H1 (cell line): Measurements from ENCODE around the gene MYOT. TPM values are rescaled to one million over a fixed set of nuclear protein-coding genes. Genes with fewer than 3 reads are reported as not detected.

Source experiments
- CTCF ChIA-PET: fragments of 300-600 bp; sonication (Branson Sonifier 250); formaldehyde crosslinking; loops from one replicate; lab custom pipeline; 2021; ENCODE audit not compliant: partially characterized antibody; lab: Charles Lee
- POLR2A ChIA-PET: fragments of 300-600 bp; sonication (Branson Sonifier 250); formaldehyde crosslinking; loops from one replicate; lab custom pipeline; 2021; ENCODE audit warnings: inconsistent platforms; ENCODE audit not compliant: partially characterized antibody; lab: Charles Lee
- DNase-seq, 2 experiments: peaks; one replicate each; pipeline versions ENCODE4 v3.0.0 to v3.0.0-alpha.2; 2010 to 2022; ENCODE audit warnings: low spot score in 2 of 2, low read depth in 1 of 2, mixed read lengths in 1 of 2
- FAIRE-seq: peaks from 2 replicates; lab custom pipeline; 2011; peaks lifted over from hg19 to GRCh38; lab: Jason Lieb, UNC
- H2AFZ ChIP-seq: 2 replicates; pipeline ENCODE4 v1.8.1; 2012; ENCODE audit warnings: low read length, inconsistent platforms
- H2AK5ac ChIP-seq: 2 replicates; pipeline ENCODE4 v1.6.1; 2013; ENCODE audit warnings: low read depth, low read length
- H2BK120ac ChIP-seq: replicated peaks from 2 replicates; pipeline ENCODE3; 2013; ENCODE audit warnings: low read depth, low read length, inconsistent platforms
- H2BK12ac ChIP-seq: 2 replicates; pipeline ENCODE4 v1.6.1; 2013; ENCODE audit warnings: low read depth, low read length
- H2BK15ac ChIP-seq: 2 replicates; pipeline ENCODE4 v1.6.1; 2013; ENCODE audit warnings: low read length
- H2BK20ac ChIP-seq: 2 replicates; pipeline ENCODE4 v1.6.1; 2013; ENCODE audit warnings: low read length
- H2BK5ac ChIP-seq: 2 replicates; pipeline ENCODE4 v1.6.1; 2013; ENCODE audit warnings: low read depth, low read length
- H3K14ac ChIP-seq: 2 replicates; pipeline ENCODE4 v1.6.1; 2013; ENCODE audit warnings: inconsistent platforms; ENCODE audit not compliant: insufficient read length
- H3K18ac ChIP-seq: 2 replicates; pipeline ENCODE4 v1.6.1; 2013; ENCODE audit warnings: low read length; ENCODE audit errors: extremely low read depth
- H3K23ac ChIP-seq: 2 replicates; pipeline ENCODE4 v1.6.1; 2013; ENCODE audit warnings: inconsistent platforms; ENCODE audit not compliant: insufficient read length
- H3K23me2 ChIP-seq: 2 replicates; pipeline ENCODE4 v1.6.1; 2013; ENCODE audit warnings: low read depth, low read length
- H3K27ac ChIP-seq: 2 replicates; pipeline ENCODE4 v1.6.1; 2011; ENCODE audit warnings: low read depth, low read length, inconsistent platforms
- H3K27me3 ChIP-seq, 4 experiments: replicated peaks in 1 of 4; 1 replicate in 1 of 4; 2 replicates in 3 of 4; pipeline versions ENCODE4 v1.6.1 to v1.8.1; 2011 to 2013; ENCODE audit warnings: low read length in 3 of 4, mild to moderate bottlenecking in 3 of 4, inconsistent platforms in 2 of 4, mixed read lengths in 2 of 4, moderate library complexity in 1 of 4; ENCODE audit not compliant: control insufficient read depth in 3 of 4, insufficient read depth in 3 of 4; ENCODE audit errors: extremely low read depth in 1 of 4
- H3K36me3 ChIP-seq, 4 experiments: 2 replicates each; pipeline versions ENCODE4 v1.6.1 to v1.8.1; 2011 to 2013; ENCODE audit warnings: mild to moderate bottlenecking in 4 of 4, low read length in 3 of 4, moderate library complexity in 2 of 4, control low read depth in 1 of 4, inconsistent platforms in 1 of 4; ENCODE audit not compliant: insufficient read depth in 4 of 4, control insufficient read depth in 2 of 4
- H3K4ac ChIP-seq: replicated peaks from 2 replicates; pipeline ENCODE3; 2013; ENCODE audit warnings: low read length, low read depth, mixed read lengths, inconsistent platforms; ENCODE audit not compliant: insufficient read length
- H3K4me1 ChIP-seq, 4 experiments: replicated peaks in 1 of 4; 1 replicate in 1 of 4; 2 replicates in 3 of 4; pipeline versions ENCODE4 v1.6.1 to v1.8.1; 2011 to 2013; ENCODE audit warnings: low read length in 3 of 4, inconsistent platforms in 2 of 4, mixed read lengths in 1 of 4; ENCODE audit not compliant: insufficient read depth in 4 of 4, control insufficient read depth in 3 of 4
- H3K4me2 ChIP-seq, 2 experiments: 2 replicates each; pipeline versions ENCODE4 v1.6.1 to v1.8.1; 2011 to 2013; ENCODE audit warnings: low read depth in 2 of 2, low read length in 2 of 2, control low read depth in 1 of 2, inconsistent platforms in 1 of 2, mild to moderate bottlenecking in 1 of 2; ENCODE audit not compliant: insufficient read depth in 1 of 2
- H3K4me3 ChIP-seq, 4 experiments: fragments of 200-600, 300-600 bp in 1 of 4; sonication (generic), shearing (Covaris generic), sonication (Bioruptor Twin) in 1 of 4; 2 replicates each; pipeline versions ENCODE4 v1.5.1 to v1.8.1; 2011 to 2016; ENCODE audit warnings: low read length in 4 of 4, low read depth in 3 of 4, control low read depth in 2 of 4, inconsistent platforms in 2 of 4, mild to moderate bottlenecking in 2 of 4, mixed read lengths in 1 of 4, moderate library complexity in 1 of 4; ENCODE audit not compliant: insufficient read depth in 2 of 4; ENCODE audit errors: extremely low read depth in 1 of 4
- H3K56ac ChIP-seq: replicated peaks from 2 replicates; pipeline ENCODE3; 2013; ENCODE audit warnings: low read depth, mild to moderate bottlenecking, mixed read lengths, low read length, inconsistent platforms; ENCODE audit not compliant: insufficient read length
- H3K79me1 ChIP-seq: 2 replicates; pipeline ENCODE4 v1.6.1; 2013; ENCODE audit warnings: low read depth, low read length, control low read depth
- H3K79me2 ChIP-seq, 2 experiments: 2 replicates each; pipeline versions ENCODE4 v1.6.1 to v1.8.1; 2012 to 2013; ENCODE audit warnings: low read length in 2 of 2, mild to moderate bottlenecking in 2 of 2, inconsistent platforms in 1 of 2; ENCODE audit not compliant: insufficient read depth in 2 of 2, control insufficient read depth in 1 of 2
- H3K9ac ChIP-seq, 4 experiments: replicated peaks in 1 of 4; 1 replicate in 1 of 4; 2 replicates in 3 of 4; pipeline versions ENCODE4 v1.6.1 to v1.8.1; 2011 to 2013; ENCODE audit warnings: low read depth in 3 of 4, low read length in 3 of 4, control low read depth in 2 of 4, mild to moderate bottlenecking in 2 of 4, moderate library complexity in 2 of 4, inconsistent platforms in 1 of 4; ENCODE audit errors: extremely low read depth in 1 of 4
- H3K9me3 ChIP-seq, 2 experiments: 2 replicates each; pipeline versions ENCODE4 v1.6.1 to v1.8.1; 2012 to 2013; ENCODE audit warnings: mild to moderate bottlenecking in 2 of 2, moderate library complexity in 2 of 2, control low read depth in 1 of 2, inconsistent platforms in 1 of 2, low read depth in 1 of 2, low read length in 1 of 2, mixed read lengths in 1 of 2; ENCODE audit not compliant: insufficient read depth in 2 of 2
- H4K20me1 ChIP-seq, 2 experiments: replicated peaks in 1 of 2; 2 replicates each; pipeline versions ENCODE3 to v1.8.1; 2011 to 2013; ENCODE audit warnings: inconsistent platforms in 2 of 2, low read length in 2 of 2, mild to moderate bottlenecking in 1 of 2; ENCODE audit not compliant: insufficient read depth in 2 of 2, control insufficient read depth in 1 of 2
- H4K5ac ChIP-seq: 2 replicates; pipeline ENCODE4 v1.6.1; 2013; ENCODE audit warnings: low read length, low read depth, mixed read lengths, inconsistent platforms; ENCODE audit not compliant: insufficient read length
- H4K8ac ChIP-seq: 2 replicates; pipeline ENCODE4 v1.8.0; 2013; ENCODE audit warnings: mild to moderate bottlenecking, moderate library complexity, low read length, inconsistent platforms; ENCODE audit not compliant: insufficient read depth; ENCODE audit errors: extremely low read depth
- H4K91ac ChIP-seq: replicated peaks from 2 replicates; pipeline ENCODE3; 2013; ENCODE audit warnings: low read length, mixed read lengths, inconsistent platforms; ENCODE audit not compliant: insufficient read length
- ASH2L ChIP-seq: fragments of 200-600, 300-600 bp; sonication (generic); IDR thresholded peaks from one replicate; pipeline ENCODE4 v1.7.1; 2017; ENCODE audit warnings: low read length
- CBX8 ChIP-seq: fragments of 300-800, 300-1000 bp; sonication (generic); IDR thresholded peaks from 2 replicates; pipeline ENCODE4 v1.7.1; 2016; ENCODE audit warnings: low read depth, low read length, borderline replicate concordance
- CREB1 ChIP-seq: IDR thresholded peaks from 2 replicates; pipeline ENCODE4 v1.6.1; 2012; ENCODE audit warnings: inconsistent platforms
- GABPA ChIP-seq: IDR thresholded peaks from 2 replicates; pipeline ENCODE4 v1.6.1; 2011; ENCODE audit warnings: mild to moderate bottlenecking, low read length, moderate library complexity, borderline replicate concordance; ENCODE audit not compliant: insufficient read depth
- KDM1A ChIP-seq: fragments of 200-600, 300-600 bp; sonication (generic); IDR thresholded peaks from 2 replicates; pipeline ENCODE4 v1.7.1; 2016; ENCODE audit warnings: mild to moderate bottlenecking, low read length, borderline replicate concordance
- RAD21 ChIP-seq, 2 experiments: IDR thresholded peaks in 1 of 2; conservative IDR thresholded peaks in 1 of 2; 2 replicates each; pipeline ENCODE4 v1.6.1; 2011; ENCODE audit warnings: low read depth in 2 of 2, low read length in 2 of 2, improper control_type of control experiment in 1 of 2, inconsistent platforms in 1 of 2, mild to moderate bottlenecking in 1 of 2, moderate library complexity in 1 of 2
- RXRA ChIP-seq: IDR thresholded peaks from 2 replicates; pipeline ENCODE4 v1.6.1; 2011; ENCODE audit warnings: low read depth, mild to moderate bottlenecking, low read length, moderate library complexity; ENCODE audit not compliant: insufficient read depth
- SIRT6 ChIP-seq: IDR thresholded peaks from one replicate; pipeline ENCODE4 v1.7.1; 2012; ENCODE audit warnings: low read length, inconsistent platforms
- SP2 ChIP-seq: IDR thresholded peaks from 2 replicates; pipeline ENCODE4 v1.6.1; 2012; ENCODE audit warnings: mild to moderate bottlenecking, low read length, inconsistent platforms
- SRF ChIP-seq: IDR thresholded peaks from 2 replicates; pipeline ENCODE4 v1.6.1; 2011; ENCODE audit warnings: mild to moderate bottlenecking, low read depth, low read length, moderate library complexity
- TBP ChIP-seq: IDR thresholded peaks from 2 replicates; pipeline ENCODE4 v1.6.1; 2011; ENCODE audit warnings: low read depth, low read length, improper control_type of control experiment
- TCF12 ChIP-seq: IDR thresholded peaks from 2 replicates; pipeline ENCODE4 v1.6.1; 2011; ENCODE audit warnings: low read depth, mild to moderate bottlenecking, low read length
- TEAD4 ChIP-seq: IDR thresholded peaks from 2 replicates; pipeline ENCODE4 v1.6.1; 2012; ENCODE audit warnings: low read depth, low read length, inconsistent platforms, mixed read lengths
- WGBS, 2 experiments: shearing (Covaris generic) in 1 of 2; methylation state at CpG; one replicate each; pipeline versions ENCODE4 v1.1.6 to v1.1.7; 2013 to 2015; ENCODE audit warnings: low lambda C conversion rate in 2 of 2, mixed read lengths in 2 of 2, inconsistent platforms in 1 of 2, low coverage in 1 of 2, missing lambda C conversion rate in 1 of 2; ENCODE audit not compliant: insufficient replicate concordance in 2 of 2, insufficient coverage in 1 of 2, insufficient read length in 1 of 2; ENCODE audit errors: extremely low coverage in 1 of 2, missing lambda C conversion rate in 1 of 2; 5-methylcytosine and 5-hydroxymethylcytosine counted together
- polyA plus RNA-seq, 7 experiments: library from polyadenylated mRNA; depleted of rRNA in 3 of 7; stranded (reverse) in 5 of 7; unstranded in 2 of 7; fragments of >200 nt in 5 of 7; fragments of 200-250 nt in 2 of 7; gene quantifications; 1 replicate in 5 of 7; 2 replicates in 1 of 7; 4 replicates in 1 of 7; pipeline versions ENCODE4 v1.2.1 to v1.2.3, GENCODE V29; 2011 to 2013; ENCODE audit warnings: missing spikeins in 2 of 7, mixed read lengths in 2 of 7
- total RNA-seq: library from RNA; stranded (reverse); fragmentation: NEBNext Ultra II Directional; extraction: Animal tissue kit (Norgen Biotek cat#: 25700); gene quantifications from 2 replicates; pipeline ENCODE4 v1.2.1, GENCODE V29; 2021
- TF ChIP-seq, protein P1 (sequence below): IDR thresholded peaks from 2 replicates; pipeline ENCODE4 v1.6.1; 2012; ENCODE audit warnings: inconsistent platforms
- TF ChIP-seq, protein P2 (sequence below): IDR thresholded peaks from 2 replicates; pipeline ENCODE4 v1.6.1; 2012; ENCODE audit warnings: inconsistent platforms

Gene MYOT
- total and polyA plus RNA-seq, 2 of the 8 experiments (the other 6 are each of a cell fraction or from before 2014, with no cell fraction given) = not detected

DNA sequence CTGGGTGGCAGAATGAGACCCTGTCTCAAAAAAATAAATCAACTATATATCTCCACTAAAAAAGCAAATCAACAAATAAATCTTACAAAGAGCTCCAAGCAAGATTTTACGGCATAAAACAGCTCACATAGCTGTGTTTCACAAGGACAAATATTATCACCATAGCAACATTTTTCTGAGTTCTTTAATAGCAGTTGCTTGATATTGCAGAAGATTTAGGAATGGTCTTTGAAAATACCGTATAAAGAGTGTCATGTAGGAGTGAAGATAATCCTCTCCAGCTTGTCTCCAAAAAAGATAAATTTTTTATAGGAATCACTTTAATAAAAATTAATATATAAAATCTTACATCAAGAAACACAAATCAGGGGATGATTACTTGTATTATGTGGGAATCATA is 36.6 kb upstream of the MYOT start:
- H3K23ac ChIP-seq = no peak overlapping the region
- no peaks in the 10 kb centered on the region for H3K23me2 ChIP-seq
- no peak overlapping the region for H2BK12ac ChIP-seq
- no peak overlapping the region for H3K27ac ChIP-seq
- H3K18ac ChIP-seq = no peak overlapping the region
- no peaks in the 10 kb centered on the region for H3K9me3 ChIP-seq
- no peaks in the 10 kb centered on the region for H3K27me3 ChIP-seq
- FAIRE-seq (no peak), DNase-seq (no peak)
- no peak overlapping the region for H3K56ac ChIP-seq
- H3K4me2 ChIP-seq = no peak overlapping the region
- H4K8ac ChIP-seq = no peak overlapping the region
- no peaks in the 10 kb centered on the region for H3K79me2 ChIP-seq
- CTCF ChIA-PET = no interaction called here
- H4K20me1 ChIP-seq = no peaks in the 10 kb centered on the region
- POLR2A ChIA-PET = no interaction called here
- H2BK15ac ChIP-seq = no peak overlapping the region
- no peak overlapping the region for H4K5ac ChIP-seq
- H3K4ac ChIP-seq = no peak overlapping the region
- no peak overlapping the region for H4K91ac ChIP-seq
- no peaks in the 10 kb centered on the region for H3K36me3 ChIP-seq
- H2BK5ac ChIP-seq = no peak overlapping the region
- H2AFZ ChIP-seq = no peak overlapping the region
- no peak overlapping the region for H3K4me3 ChIP-seq
- no peak overlapping the region for H2BK20ac ChIP-seq
- no peaks in the 10 kb centered on the region for H3K79me1 ChIP-seq
- WGBS, 2 experiments = 91% methylated on average over 2 of the region's 2 CpGs; no CpG with 5 or more reads in 1 of the 2 experiments
- no peak overlapping the region for H3K14ac ChIP-seq
- no peak overlapping the region for H3K9ac ChIP-seq
- H2BK120ac ChIP-seq = no peak overlapping the region
- H3K4me1 ChIP-seq = peaks cover 0 to 10% (median 6%) of the 10 kb centered on the region in 4 experiments; a peak in 3 of 7 replicates
- H2AK5ac ChIP-seq = no peak overlapping the region
- TF ChIP-seq CREB1 (no peak), ASH2L (no peak), SRF (no peak), TCF12 (no peak), RAD21 (IDR thresholded peaks at IDR 0.05 in 1 of 2, conservative IDR thresholded peaks at IDR 0.05 in 1 of 2; ENCODE audit: low read depth in 2 of 2, low read length in 2 of 2) (no peak), TBP (no peak), RXRA (no peak), CBX8 (no peak), TEAD4 (no peak), KDM1A (no peak), SP2 (no peak), GABPA (no peak), SIRT6 (no peak)
- TF ChIP-seq, protein P1, sequence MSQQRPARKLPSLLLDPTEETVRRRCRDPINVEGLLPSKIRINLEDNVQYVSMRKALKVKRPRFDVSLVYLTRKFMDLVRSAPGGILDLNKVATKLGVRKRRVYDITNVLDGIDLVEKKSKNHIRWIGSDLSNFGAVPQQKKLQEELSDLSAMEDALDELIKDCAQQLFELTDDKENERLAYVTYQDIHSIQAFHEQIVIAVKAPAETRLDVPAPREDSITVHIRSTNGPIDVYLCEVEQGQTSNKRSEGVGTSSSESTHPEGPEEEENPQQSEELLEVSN = no peak
- TF ChIP-seq, protein P2, sequence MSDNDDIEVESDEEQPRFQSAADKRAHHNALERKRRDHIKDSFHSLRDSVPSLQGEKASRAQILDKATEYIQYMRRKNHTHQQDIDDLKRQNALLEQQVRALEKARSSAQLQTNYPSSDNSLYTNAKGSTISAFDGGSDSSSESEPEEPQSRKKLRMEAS = no peak
